GM20000 (cell line): Measurements from ENCODE around the gene TCF12.

Experiments
- DNase-seq: peaks from one replicate; pipeline ENCODE4 v3.0.0; 2012; ENCODE audit warnings: low spot score
- CTCF ChIP-seq: IDR thresholded peaks from 2 replicates; pipeline ENCODE4 v1.5.1; 2012; ENCODE audit warnings: mild to moderate bottlenecking, control low read depth; ENCODE audit errors: extremely low read depth, missing control alignments

TCF12 gene

GRCh38 chr15:57114070-57114469 is 195.6 kb downstream of the TCF12 start:
- TF ChIP-seq CTCF, result no peak
- no peak for DNase-seq

- TF ChIP-seq CTCF, result no peak
- DNase-seq, result no peak
These were observed 199.8 kb downstream of the TCF12 start for GRCh38 chr15:57118013-57118799.

GRCh38 chr15:57122080-57122840 is 203.8 kb downstream of the TCF12 start:
- no peak for TF ChIP-seq CTCF
- DNase-seq, result no peak

- no peak for DNase-seq
- no peak for TF ChIP-seq CTCF
These were observed 205.6 kb downstream of the TCF12 start for GRCh38 chr15:57124036-57124435.

GRCh38 chr15:57129064-57129463 is 210.6 kb downstream of the TCF12 start:
- no peak for TF ChIP-seq CTCF
- no peak for DNase-seq

GRCh38 chr15:57130956-57131355 is 212.5 kb downstream of the TCF12 start:
- no peak for TF ChIP-seq CTCF
- DNase-seq, result no peak

- TF ChIP-seq CTCF, result no peak
- peak; percentile 16 for DNase-seq
These were observed 214.9 kb downstream of the TCF12 start for GRCh38 chr15:57133127-57133968.
